Activated CD4-positive, alpha-beta T cell treated with anti-CD3 and anti-CD28 coated beads for 24 hours (primary cell): ENCODE data around the gene BBS5.
"Not testable (repeated sequence)": the region's sequence is repeated elsewhere in the genome, so short reads cannot be mapped to it uniquely, and the experiment has no call there.

Experiments
- DNase-seq, 2 donors: peaks; one replicate each; pipeline ENCODE4 v3.0.0-alpha.2; 2020; ENCODE audit warnings: low read depth in 2 of 2

The BBS5 gene

GRCh38 chr2:169486487-169486886 is 7.2 kb downstream of the BBS5 start:
- DNase-seq: no peak

DNA sequence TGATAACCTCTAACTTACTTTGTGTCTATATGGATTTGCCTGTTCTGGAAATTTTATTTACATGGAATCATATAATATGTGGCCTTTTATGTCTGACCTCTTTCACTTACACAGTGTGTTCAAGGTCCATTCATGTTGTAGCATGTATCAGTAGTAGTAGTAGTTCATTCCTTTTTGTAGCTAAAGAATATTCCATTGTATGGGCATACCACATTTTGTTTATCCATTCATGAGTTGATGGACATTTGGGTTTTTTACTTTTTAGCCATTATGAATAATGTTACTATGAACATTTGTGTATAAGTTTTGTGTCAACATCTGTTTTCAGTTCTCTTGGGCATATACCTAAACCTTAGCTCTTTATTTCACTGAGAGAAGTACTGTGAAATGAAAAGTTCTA is 11.5 kb downstream of the BBS5 start:
- DNase-seq: no peak

GRCh38 chr2:169491378-169491777 is 12.1 kb downstream of the BBS5 start:
- no peak for DNase-seq

DNA sequence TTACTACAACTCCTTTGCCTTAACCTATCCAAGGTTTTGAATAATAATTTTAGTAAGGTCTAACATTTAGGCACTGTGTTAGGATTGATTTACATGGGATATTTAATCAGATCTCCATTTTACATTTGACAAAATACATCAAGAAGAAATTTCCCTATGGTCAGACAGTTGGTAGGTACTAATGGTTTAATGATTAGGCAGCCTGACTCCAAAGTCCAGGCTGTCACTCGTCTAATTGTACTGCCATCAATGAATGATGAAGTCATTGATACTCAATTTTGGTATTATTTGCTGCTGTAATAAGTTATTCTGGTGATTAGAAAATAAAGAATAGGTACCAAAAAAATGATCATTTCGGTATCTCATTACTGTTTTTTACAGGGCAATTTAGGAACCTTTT is 14.1 kb downstream of the BBS5 start:
- DNase-seq: no peak

DNA sequence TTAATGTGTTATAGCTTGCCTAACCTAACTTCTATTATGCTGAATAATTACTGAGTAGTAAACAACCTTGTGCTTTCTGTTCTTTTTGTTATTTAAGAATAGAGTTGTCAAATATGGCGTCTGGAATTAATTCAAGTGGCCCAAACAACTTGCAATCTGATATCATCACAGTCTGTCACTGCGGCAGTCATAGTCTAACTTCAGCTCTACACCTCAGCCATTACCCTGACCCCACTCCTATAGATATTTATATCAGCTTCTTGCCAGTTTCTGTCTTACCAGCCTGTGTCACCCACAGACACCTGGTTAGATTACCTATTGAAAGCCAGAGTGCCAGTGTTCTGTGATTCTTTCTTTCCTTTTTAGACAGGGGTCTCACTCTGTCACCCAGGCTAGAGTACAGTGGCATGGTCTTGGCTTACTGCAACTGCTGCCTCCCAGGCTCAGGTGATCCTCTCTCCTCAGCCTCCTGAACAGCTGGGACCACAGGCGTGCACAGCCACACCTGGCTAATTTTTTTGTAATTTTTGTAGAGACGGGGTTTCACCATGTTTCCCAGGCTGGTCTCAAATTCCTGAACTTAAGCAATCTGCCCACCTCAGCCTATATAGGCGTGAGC is 16.1 kb downstream of the BBS5 start:
- no peak for DNase-seq

- DNase-seq: no peak
Measured at GRCh38 chr2:169504651-169505050, 25.4 kb downstream of the BBS5 start.

GRCh38 chr2:169507698-169508097 is 28.4 kb downstream of the BBS5 start:
- no peak for DNase-seq

DNA sequence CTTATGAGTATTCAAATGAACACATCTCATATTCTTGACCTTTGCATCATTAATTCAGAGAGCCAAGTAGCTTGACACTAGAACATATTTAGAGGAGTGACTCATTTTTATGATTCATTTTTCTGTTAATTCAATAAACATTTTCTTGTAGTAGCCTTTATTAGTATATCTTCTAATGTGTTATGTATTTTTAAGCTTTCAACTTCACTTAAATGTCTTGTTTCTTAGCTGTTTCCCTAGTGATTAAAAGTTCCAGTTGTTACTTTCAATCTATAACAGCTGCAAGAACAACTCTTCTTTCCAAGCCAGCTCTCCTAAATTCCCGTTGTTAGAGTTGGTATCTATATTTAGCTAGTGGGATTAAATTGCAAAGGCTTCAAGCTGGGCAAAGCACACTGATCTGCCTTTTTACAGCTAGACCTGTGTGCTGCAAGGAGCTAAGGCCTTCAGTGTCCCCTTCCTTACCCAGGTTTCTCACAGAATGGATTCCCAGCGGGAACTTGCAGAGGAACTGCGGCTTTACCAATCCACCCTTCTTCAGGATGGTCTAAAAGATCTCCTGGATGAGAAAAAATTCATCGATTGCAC is 30.1 kb downstream of the BBS5 start, which contains the start of gene KLHL41:
TSS of gene KLHL41 (plus strand) at position 405 of the 588 bp plus-strand sequence. CDS start at position 482, 77 bp downstream.
- DNase-seq: no peak

- no peak for DNase-seq
Measured at GRCh38 chr2:169509955-169510354, 30.7 kb downstream of the BBS5 start.

GRCh38 chr2:169510496-169510895 is 31.2 kb downstream of the BBS5 start:
- DNase-seq: no peak

DNA sequence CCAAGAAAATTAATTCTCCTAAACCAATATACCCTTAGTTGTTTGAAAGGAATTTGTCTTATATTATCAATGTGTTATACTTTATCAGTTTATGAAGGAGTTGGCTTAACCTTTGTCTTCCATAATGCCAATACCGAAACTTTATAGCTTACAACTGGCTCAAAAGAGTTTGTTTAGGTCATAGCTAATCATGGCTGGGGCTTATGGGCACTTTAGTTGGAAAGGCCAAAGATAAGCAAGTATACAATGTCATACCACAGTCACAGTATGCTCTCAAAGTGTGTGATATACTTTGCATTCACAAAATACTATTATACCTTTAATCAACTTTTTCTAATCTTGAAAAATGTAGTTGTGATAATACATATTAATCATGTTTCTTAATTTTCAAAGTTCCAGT is 32.5 kb downstream of the BBS5 start:
- DNase-seq: no peak

GRCh38 chr2:169512525-169512924 is 33.2 kb downstream of the BBS5 start:
- no peak for DNase-seq

- no peak for DNase-seq
Measured at GRCh38 chr2:169513094-169513493, 33.8 kb downstream of the BBS5 start.

DNA sequence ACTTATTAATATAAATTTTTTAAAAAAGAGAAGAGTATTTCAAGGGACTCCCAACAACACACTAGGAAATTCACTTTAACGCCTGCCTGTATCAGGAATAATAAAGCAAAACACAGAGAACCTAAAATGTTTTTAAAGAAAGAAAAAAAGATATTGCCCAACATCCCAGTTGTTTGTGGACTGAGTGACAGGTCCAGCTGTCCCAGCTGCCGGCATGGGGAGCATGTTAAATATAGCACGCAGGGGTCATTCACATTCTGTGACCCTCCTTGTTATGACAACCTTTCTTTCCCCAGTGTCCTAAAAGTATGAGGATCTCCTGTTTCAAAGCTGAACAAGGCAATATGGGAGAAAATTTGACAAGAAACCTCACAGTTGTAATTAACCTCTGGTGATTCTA is 34.6 kb downstream of the BBS5 start:
- no peak for DNase-seq

- not testable (repeated sequence) for DNase-seq
Measured at GRCh38 chr2:169514758-169515157, 35.5 kb downstream of the BBS5 start.

DNA sequence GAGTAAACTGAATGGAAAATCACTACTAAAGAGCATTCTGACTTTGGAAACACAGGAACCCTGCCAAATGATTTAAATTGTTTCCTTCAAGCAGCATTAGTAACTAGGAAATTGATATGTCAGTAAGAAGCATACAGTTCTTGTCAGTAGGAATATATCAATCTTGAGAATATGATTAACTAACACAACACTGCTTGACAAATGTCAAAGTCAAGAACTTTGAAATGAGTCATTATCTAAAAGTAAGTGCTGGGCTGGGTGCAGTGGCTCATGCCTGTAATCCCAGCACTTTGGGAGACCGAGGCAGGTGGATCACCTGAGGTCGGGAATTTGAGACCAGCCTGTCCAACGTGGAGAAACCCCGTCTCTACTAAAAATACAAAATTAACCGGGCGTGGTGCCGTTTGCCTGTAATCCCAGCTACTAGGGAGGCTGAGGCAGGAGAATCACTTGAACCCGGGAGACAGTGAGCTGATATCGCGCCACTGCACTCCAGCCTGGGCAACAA is 37.2 kb downstream of the BBS5 start:
- DNase-seq: not testable (repeated sequence)

- no peak for DNase-seq
Measured at GRCh38 chr2:169520896-169521295, 41.6 kb downstream of the BBS5 start.

- DNase-seq: no peak
Measured at GRCh38 chr2:169523681-169524080, 44.4 kb downstream of the BBS5 start.

DNA sequence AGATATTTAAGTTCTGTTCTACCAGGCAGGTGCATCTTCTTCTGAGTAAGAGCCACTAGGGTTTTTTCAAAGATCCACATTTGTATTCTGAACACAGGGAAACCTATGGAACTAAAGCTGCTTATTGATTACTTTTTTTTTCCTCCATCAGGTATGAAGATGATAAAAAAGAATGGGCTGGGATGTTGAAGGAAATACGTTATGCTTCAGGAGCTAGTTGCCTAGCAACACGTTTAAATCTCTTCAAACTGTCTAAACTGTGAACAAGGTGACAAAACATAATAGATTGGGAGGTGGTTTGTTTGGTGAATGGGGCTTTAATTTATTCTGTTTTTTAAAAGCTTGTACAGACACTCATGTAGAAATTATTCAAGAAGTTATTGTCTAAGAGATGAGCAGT is 46.1 kb downstream of the BBS5 start:
- DNase-seq: no peak

DNA sequence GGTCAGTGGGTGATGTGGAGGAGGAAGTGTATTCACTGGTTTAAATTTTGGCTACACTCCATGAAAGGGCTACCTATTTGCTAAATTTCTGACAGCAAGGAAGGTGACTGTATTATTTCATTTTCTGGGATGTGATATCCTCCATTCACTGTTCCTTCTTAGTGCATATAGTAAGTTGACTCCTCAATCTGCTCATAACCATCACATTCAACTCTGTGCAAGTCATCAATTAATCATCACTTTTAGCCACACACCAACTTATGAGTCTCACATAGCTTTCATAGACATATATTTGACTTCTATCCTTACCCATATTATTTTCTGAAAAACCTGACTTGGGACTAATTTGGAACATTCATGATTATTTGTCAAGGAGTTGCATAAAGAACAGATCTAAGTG is 47.2 kb downstream of the BBS5 start:
- no peak for DNase-seq

DNA sequence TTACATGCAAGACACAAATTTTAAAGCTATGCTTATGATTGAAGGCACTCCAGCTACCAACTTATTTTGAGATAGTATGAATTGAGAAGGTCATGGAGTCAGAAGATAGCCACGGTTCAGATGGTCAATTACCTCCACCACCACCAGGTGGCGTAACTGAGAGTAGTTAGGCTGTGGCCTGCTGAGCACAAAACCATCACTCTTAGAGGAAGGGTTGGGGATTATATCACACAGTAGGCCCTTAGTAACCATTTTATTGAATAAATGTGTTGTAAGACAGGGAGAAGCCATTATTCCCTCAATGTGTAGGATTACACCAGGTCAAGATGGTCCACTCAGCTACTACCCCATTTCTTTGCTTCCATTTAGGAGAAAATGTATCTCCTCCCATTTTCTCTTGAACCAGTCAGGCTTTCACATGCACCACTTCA is 49.0 kb downstream of the BBS5 start:
- peak; percentile 65 to 73 for DNase-seq

DNA sequence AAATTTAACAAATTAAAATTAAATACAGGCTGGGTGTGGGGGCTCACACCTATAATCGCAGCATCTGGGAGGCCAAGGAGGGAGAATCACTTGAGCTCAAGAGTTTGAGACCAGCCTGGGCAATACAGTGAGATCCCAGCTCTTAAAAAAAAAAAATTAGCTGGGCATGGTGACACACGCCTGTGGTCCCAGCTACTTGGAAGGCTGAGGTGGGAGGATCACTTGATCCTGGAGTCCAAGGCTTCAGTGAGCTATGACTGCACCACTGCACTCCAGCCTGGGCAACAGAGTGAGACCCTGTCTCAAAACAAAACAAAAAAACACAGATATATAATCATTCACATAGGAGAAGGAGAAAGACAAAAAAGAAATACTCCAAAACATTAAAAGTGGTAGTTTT is 60.2 kb downstream of the BBS5 start:
- DNase-seq: not testable (repeated sequence)

- DNase-seq: no peak
Measured at GRCh38 chr2:169540146-169540545, 60.9 kb downstream of the BBS5 start.

DNA sequence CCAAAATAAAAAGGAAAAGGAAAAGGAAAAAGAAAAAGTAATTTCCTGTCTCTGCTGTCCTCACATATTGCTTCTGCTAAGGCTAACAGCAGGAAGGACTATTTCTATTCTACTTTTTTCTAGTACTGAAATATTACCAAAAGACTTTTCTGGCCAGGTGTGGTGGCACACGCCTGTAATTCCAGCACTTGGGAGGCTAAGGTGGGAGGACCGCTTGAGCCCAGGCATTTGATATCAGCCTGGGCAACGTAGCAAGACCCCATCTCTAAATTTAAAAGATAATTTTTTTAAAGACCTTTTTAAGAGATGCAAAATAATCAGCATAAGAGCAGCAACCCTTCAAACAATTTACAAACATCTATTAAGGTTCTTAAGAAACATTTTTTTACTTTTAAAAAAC is 63.1 kb downstream of the BBS5 start:
- no peak for DNase-seq
